ENCODE results near the gene PLXNB1.

- TF ChIP-seq CTCF (IDR thresholded peaks at IDR 0.05; ENCODE audit: low read length), result no peak
- TF ChIP-seq EZH2 (IDR thresholded peaks at IDR 0.05; ENCODE audit: borderline replicate concordance, low read length), result no peak
These were observed 22.3 kb downstream of the PLXNB1 start for GRCh38 chr3:48407542-48408099.
